Thoracic aorta (tissue), 2 donors: ENCODE results near the gene LIMA1. TPM values are rescaled to one million over a fixed set of nuclear protein-coding genes. Genes with fewer than 3 reads are reported as not detected.
"Not testable (repeated sequence)": the region's sequence is repeated elsewhere in the genome, so short reads cannot be mapped to it uniquely, and the experiment has no call there.

ENCODE experiments used
- ATAC-seq: fragments of 150-250 bp; one replicate; pipeline ENCODE4 v1.8.0; 2017; ENCODE audit warnings: low read depth; ENCODE audit not compliant: insufficient number of reproducible peaks, low FRiP score
- DNase-seq: peaks from one replicate; pipeline ENCODE4 v3.0.0-alpha.2; 2020; ENCODE audit warnings: low spot score
- H3K27ac ChIP-seq, 2 donors: fragments of 200-600 bp; sonication (generic); 1 replicate in 1 of 2; 2 replicates in 1 of 2; pipeline ENCODE4 v1.5.1; 2016; ENCODE audit warnings: mild to moderate bottlenecking in 2 of 2, moderate library complexity in 2 of 2
- H3K27me3 ChIP-seq: fragments of 200-600 bp; sonication (generic); replicated peaks from 2 replicates; pipeline ENCODE4 v1.6.0; 2016; ENCODE audit warnings: mild to moderate bottlenecking; ENCODE audit not compliant: insufficient read depth
- H3K36me3 ChIP-seq: fragments of 200-600 bp; sonication (generic); one replicate; pipeline ENCODE4 v1.5.1; 2016
- H3K4me1 ChIP-seq, 2 donors: fragments of 200-600 bp; sonication (generic); 1 replicate in 1 of 2; 2 replicates in 1 of 2; pipeline versions ENCODE4 v1.5.1 to v1.6.0; 2016; ENCODE audit warnings: low read depth in 2 of 2, mild to moderate bottlenecking in 1 of 2; ENCODE audit not compliant: control insufficient read depth in 1 of 2
- H3K4me3 ChIP-seq: fragments of 200-600 bp; sonication (generic); 2 replicates; pipeline ENCODE4 v1.5.1; 2016; ENCODE audit warnings: mild to moderate bottlenecking
- H3K9me3 ChIP-seq: fragments of 200-600 bp; sonication (generic); 2 replicates; pipeline ENCODE4 v1.5.1; 2016
- CTCF ChIP-seq: fragments of 200-600 bp; sonication (generic); IDR thresholded peaks from one replicate; pipeline ENCODE4 v1.5.1; 2019; ENCODE audit warnings: antibody characterized with exemption
- total RNA-seq, 2 donors: library from RNA; depleted of rRNA; stranded (reverse); fragments of >200 nt; gene quantifications; one replicate each; pipeline versions ENCODE4 v1.1.0 to v1.2.3, GENCODE V29; 2016

LIMA1 gene
- total RNA-seq, 2 donors from 2014 or later, result 103 to 194 TPM

- Histone ChIP-seq H3K4me3 (no peak overlapping the region), H3K27me3 (no peaks in the 10 kb centered on the region), H3K4me1 (peaks cover 5 to 12% of the 10 kb centered on the region in 2 donors), H3K27ac (no peak overlapping the region), H3K36me3 (no peaks in the 10 kb centered on the region), H3K9me3 (no peaks in the 10 kb centered on the region)
- ATAC-seq (no peak), DNase-seq (no peak)
- no peak for TF ChIP-seq CTCF
These were observed 13.7 kb upstream of the LIMA1 start for GRCh38 chr12:50297027-50297426.

- Histone ChIP-seq H3K4me3 (no peak overlapping the region), H3K4me1 (peaks cover 5 to 12% of the 10 kb centered on the region in 2 donors), H3K9me3 (peaks cover 4% of the 10 kb centered on the region), H3K36me3 (no peaks in the 10 kb centered on the region), H3K27ac (no peak overlapping the region), H3K27me3 (no peaks in the 10 kb centered on the region)
- DNase-seq, result no peak
- no peak for ATAC-seq
- TF ChIP-seq CTCF, result no peak
These were observed 13.2 kb upstream of the LIMA1 start for GRCh38 chr12:50296554-50296953.

GRCh38 chr12:50291377-50291776 is 8.1 kb upstream of the LIMA1 start:
- H3K27me3 ChIP-seq, result no peaks in the 10 kb centered on the region
- peaks cover 5% of the 10 kb centered on the region for H3K9me3 ChIP-seq
- ATAC-seq (no peak), DNase-seq (no peak)
- no peak overlapping the region for H3K4me3 ChIP-seq
- H3K36me3 ChIP-seq, result no peaks in the 10 kb centered on the region
- H3K27ac ChIP-seq, result no peak overlapping the region
- no peak for TF ChIP-seq CTCF
- peaks cover 0 to under 1% of the 10 kb centered on the region in 2 donors for H3K4me1 ChIP-seq

- H3K4me1 ChIP-seq, H3K36me3 ChIP-seq, H3K4me3 ChIP-seq, DNase-seq, ATAC-seq, H3K27ac ChIP-seq, H3K9me3 ChIP-seq, H3K27me3 ChIP-seq: not testable (repeated sequence)
These were observed 7.4 kb upstream of the LIMA1 start for GRCh38 chr12:50290692-50291091.

- ATAC-seq (no peak), DNase-seq (no peak)
These were observed 4.0 kb upstream of the LIMA1 start for GRCh38 chr12:50287271-50287670.

More at GRCh38 chr12:50287271-50287670, 4.0 kb upstream of the LIMA1 start:
- Histone ChIP-seq H3K9me3 (peaks cover 5% of the 10 kb centered on the region), H3K4me3 (no peak overlapping the region), H3K4me1 (peaks cover 4 to 18% of the 10 kb centered on the region in 2 donors), H3K27me3 (no peaks in the 10 kb centered on the region), H3K27ac (no peak overlapping the region), H3K36me3 (no peaks in the 10 kb centered on the region)
- no peak for TF ChIP-seq CTCF
